HG03280 (cell line): Measurements from ENCODE around the gene ZNF683.
"Not testable (repeated sequence)": the region's sequence is repeated elsewhere in the genome, so short reads cannot be mapped to it uniquely, and the experiment has no call there.

Experiments
- ATAC-seq: cut with Tn5 transposase; IDR thresholded peaks from one replicate; pipeline ENCODE4 v1.9.1; 2021; ENCODE audit warnings: mild to moderate bottlenecking, moderate library complexity; ENCODE audit not compliant: unreplicated experiment

Gene ZNF683

GRCh38 chr1:26338670-26339069 lies 33.9 kb downstream of the ZNF683 start:
- no peak for ATAC-seq

DNA sequence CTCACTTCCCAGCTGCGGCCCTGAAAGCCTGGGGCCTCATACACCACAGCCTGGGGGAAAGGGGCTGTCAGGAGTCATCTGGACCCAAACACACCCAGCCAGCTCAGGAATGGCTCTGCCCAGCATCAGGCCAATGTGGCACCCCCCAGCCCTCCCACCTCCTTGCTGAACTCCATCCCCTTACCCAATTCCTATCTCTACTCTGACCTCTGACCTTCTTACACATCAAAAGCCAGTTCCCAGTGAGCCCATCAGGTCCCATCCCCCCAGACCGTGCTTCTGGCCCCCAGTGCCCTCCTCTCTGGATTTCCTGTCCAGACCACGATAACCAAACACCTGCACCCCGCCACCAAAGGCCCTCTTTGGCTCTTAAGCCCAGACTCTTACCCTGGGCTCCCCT lies 34.9 kb downstream of the ZNF683 start:
- ATAC-seq: no peak

GRCh38 chr1:26337206-26337535 lies 35.4 kb downstream of the ZNF683 start:
- ATAC-seq: no peak

- ATAC-seq: peak; percentile 79
Measured at GRCh38 chr1:26336477-26337205, 35.9 kb downstream of the ZNF683 start.

DNA sequence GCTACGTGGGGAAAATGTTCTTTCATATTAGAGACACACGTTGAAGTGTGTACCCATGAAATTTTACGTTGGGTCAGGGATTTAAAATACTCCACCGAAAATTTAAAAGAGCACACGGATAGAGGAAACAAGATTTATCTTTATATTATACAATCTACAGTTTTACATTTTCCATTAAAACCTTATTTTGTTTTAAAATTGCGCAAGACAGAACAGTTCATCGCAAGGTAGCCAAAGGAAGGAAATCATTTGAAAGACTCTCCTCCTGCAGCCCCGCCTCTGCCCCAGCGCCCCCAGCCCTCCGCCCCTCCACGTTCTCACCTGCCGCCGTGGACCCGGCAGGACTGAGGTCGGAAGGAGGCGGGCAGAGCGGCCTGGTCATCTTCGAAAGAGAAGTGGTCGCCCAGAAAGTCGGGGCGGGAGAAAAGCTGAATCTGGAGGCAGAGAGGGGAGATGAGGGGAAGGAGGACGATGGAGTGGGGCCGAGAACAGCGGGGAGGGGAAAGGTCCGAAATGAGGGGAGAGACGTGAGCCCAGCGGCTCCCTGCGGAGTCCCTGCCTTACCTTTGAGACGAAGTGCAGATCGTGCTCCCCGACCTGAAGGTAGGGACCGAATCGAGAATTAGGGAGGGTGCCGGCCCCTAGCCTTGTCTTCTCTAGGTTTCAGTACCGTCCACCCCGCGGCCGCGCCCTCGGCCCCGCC lies 36.6 kb downstream of the ZNF683 start:
- ATAC-seq: no peak

DNA sequence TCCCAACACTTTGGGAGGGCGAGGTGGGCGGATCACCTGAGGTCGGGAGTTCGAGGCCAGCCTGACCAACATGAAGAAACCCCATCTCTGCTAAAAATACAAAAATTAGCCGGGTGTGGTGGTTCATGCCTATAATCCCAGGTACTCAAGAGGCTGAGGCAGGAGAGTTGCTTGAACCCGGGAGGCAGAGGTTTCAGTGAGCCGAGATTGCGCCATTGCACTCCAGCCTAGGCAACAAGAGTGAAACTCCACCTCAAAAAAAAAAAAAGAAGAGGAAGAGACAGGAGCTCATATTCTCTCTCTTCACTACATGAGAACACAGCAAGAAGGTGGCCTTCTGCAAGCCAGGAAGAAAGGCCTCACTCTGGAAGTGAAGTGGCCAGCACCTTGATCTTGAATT lies 39.2 kb downstream of the ZNF683 start:
- not testable (repeated sequence) for ATAC-seq

DNA sequence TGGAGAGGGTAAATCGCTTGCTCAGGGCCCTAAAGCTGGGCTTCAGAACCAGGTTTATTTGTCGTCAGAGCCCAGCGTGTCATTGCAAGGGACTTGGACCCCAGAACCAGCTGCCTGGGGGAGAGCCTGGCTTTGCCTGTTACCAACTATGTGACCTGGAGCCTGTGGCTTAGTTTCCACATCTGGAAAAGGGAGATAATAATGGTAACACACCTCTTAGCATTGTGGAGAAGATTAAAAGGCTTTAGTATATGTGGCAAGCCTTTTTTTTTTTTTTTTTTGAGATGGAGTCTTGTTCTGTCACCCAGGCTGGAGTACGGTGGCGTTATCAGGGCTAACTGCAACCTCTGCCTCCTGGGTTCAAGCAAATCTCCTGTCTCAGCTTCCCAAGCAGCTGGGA lies 42.3 kb downstream of the ZNF683 start:
- no peak for ATAC-seq

DNA sequence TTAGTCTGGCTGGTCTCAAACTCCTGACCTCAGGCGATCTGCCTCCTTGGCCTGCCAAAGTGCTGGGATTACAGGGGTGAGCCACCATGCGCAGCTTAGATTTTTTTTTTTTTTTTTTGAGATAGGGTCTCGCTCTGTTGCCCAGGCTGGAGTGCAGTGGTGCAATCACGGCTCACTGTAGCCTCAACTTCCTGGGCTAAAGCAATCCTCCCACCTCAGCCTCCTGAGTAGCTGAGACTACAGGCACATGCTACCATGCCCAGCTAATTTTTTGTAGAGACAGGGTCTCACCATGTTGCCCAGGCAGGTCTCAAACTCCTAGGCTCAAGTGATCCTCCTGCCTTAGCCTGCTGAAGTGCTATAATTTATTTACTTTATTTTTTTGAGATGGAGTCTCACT lies 43.2 kb downstream of the ZNF683 start:
- ATAC-seq: not testable (repeated sequence)

DNA sequence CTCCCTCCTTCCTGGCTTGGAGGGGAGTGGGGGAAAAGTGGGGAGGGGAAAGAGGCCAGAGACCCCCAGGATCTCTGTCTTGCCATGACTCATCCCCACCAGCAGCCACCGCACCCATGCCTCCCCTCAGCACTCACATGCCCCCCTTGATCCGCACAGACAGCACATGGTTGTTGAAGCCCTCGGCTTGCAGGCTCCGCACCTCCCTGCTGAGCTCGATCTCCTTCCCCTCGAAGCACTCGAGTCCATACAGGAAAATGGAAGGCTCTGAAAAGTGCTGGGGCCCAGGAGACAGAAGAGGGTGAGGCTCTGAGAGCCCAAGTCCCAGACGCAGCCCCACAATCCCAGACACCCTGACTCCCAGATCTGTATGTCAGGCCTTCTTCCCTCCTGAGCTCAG lies 44.0 kb downstream of the ZNF683 start:
- no peak for ATAC-seq

GRCh38 chr1:26327956-26328362 lies 44.6 kb downstream of the ZNF683 start:
- no peak for ATAC-seq

GRCh38 chr1:26324550-26324949 lies 48.0 kb downstream of the ZNF683 start:
- no peak for ATAC-seq

- ATAC-seq: no peak
Measured at GRCh38 chr1:26323382-26323781, 49.2 kb downstream of the ZNF683 start.

- no peak for ATAC-seq
Measured at GRCh38 chr1:26322042-26322331, 50.6 kb downstream of the ZNF683 start.

DNA sequence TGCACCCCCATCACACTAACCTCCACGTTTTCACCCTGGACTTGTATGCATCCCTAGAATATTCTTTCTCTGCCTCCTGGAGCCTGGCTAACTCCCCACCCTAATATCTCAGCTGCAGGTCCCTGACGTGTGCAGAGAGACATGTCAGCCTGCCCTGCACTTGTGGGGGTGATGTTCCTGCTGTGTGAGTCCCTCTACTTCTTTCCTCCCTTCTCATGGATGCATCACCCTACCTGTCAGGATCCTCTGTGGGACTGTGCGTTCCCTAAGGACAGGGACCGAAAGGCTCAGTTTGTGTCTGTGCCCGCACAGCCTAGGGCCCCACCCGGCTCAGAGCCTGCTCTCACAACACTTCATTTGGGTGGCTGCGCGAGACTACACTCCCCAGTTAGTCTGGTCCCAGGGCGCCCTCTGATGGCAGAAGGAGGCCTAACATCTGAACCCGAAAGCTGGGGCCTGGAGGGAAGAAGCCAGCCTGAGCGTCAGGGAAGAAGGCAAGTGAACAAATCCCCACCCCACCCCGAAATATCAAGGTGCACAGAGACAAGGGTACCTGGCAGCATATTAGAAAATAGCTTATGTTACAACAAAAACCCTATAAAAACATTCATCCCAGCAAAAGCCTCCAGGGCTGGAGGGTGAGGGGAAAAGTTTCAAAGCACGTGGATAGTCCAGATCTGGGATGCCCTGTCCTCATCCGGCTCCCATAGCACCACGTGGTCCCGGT lies 51.1 kb downstream of the ZNF683 start:
- ATAC-seq: peak; percentile 34

DNA sequence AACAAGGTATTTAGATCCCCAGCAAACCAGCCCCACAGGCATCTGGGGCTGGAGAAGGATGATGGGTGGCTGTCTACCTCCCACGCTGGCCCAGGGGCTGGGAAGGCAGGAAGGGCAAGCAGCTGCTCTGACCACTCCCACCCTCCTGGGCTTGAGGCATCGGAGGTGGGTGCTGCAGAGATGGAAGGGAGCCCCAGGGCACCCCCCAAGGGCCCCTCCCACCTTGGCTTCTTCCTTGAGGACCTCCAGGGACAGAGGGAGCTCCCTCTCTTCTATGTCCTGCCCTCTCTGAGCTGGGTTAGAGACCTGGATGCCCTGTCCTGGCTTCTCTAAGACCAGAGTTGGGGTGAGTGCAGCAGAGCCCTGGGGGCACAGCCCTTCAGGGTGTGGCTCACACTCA lies 51.7 kb downstream of the ZNF683 start:
- no peak for ATAC-seq

DNA sequence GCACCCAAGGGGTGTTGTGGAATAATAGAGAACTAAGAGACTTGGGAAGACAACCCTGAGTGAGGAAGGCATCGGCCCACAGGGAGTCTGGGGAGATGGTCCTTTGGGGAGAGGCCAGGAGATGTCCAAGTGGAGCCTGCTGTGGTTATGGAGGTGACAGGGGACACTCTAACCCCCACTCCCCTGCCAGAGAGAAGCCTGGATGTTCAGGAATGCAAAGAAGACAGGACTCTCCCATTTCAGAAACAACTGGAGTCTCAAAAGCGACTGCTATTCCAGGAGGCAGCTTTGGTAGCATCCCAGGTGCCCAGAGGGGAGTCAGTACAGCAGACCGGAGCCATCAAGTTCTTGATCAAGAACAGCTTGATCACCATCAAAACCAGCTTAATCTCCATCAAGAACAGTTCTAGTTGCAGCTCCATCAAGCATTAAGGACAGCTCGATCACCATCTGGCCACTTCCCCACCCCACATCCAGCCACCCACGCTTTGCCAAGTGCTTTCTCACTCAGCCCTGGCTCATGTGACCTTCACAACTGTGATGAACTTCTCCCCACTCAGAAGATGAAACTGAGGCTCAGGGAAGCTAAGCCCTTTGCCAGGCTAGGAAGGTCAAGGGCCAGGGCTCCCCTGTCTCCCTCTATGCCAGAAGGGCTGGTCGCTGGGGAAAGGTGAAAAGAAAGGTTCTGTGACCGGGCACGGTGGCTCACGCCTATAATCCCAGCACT lies 54.0 kb downstream of the ZNF683 start:
- no peak for ATAC-seq

- ATAC-seq: peak; percentile 55
Measured at GRCh38 chr1:26317612-26318337, 54.8 kb downstream of the ZNF683 start, which contains the start of gene CD52. CD52 (plus strand) TSS chr1:26317958; CDS start chr1:26318018, 60 bp downstream.

- no peak for ATAC-seq
Measured at GRCh38 chr1:26317146-26317545, 55.4 kb downstream of the ZNF683 start.

DNA sequence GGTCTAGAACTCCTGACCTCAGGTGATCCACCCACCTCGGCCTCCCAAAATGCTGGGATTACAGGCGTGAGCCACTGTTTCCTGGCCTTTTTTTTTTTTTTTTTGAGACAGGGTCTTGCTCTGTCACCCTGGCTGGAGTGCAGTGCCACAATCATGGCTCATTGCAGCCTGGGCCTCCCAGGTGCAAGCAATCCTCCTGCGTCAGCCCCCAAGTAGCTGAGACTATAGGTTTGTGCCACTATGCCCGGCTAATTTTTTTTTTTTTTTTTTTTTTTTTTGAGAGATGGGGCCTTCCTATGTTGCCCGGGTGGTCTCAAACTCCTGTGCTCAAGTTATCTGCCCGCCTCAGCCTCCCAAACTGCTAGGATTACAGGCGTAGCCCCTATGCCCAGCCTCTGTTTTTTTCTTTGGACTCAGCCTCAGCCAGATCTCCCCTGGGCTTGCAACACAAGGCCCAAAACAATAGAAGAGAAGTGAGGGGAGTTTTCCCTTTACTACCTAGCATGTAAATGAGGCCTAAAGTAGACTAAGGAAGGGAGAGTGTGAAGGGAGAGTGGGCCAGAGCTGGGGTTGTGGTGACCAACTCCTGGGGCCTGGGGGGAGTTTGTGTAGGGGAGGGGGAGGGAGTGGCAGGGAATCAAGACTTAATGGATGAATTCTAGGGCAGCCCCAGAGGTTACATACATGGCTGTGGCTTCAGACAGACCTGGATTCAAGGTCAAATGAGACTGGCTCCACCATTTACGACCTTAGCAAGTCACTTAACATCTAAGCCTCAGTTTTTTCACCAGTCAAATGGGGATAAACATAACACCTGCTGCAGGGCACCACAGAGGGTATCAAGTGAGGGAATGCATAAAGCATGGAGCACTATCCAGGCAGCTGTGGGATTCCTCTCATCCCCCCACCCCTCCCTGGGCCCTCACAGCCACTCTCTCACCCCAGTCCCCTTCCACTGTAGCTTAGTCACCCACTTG lies 56.4 kb downstream of the ZNF683 start:
- ATAC-seq: no peak

GRCh38 chr1:26314501-26314900 lies 58.0 kb downstream of the ZNF683 start:
- ATAC-seq: no peak
